ENCODE data around the gene TOX3.

TOX3 gene

GRCh38 chr16:52568495-52568894 is 21.6 kb upstream of the TOX3 start:
- Histone ChIP-seq H3K9ac (ENCODE audit: low read length) (no peak overlapping the region), H3K27me3 (ENCODE audit: insufficient read depth, low read length) (no peaks in the 10 kb centered on the region), H3K27ac (ENCODE audit: low read depth, low read length) (no peak overlapping the region), H2BK120ac (ENCODE audit: insufficient read depth, low read length, poor library complexity) (no peak overlapping the region), H3K36me3 (ENCODE audit: control insufficient read depth in 1 of 2, insufficient read depth in 2 of 2, low read length in 2 of 2) (no peaks in the 10 kb centered on the region), H3K4me1 (ENCODE audit: control insufficient read depth in 1 of 2, insufficient read depth in 2 of 2, low read length in 2 of 2) (no peaks in the 10 kb centered on the region), H3K4me3 (ENCODE audit: low read depth, low read length) (no peak overlapping the region), H4K12ac (ENCODE audit: low read depth, low read length) (no peak overlapping the region), H4K8ac (ENCODE audit: low read depth, low read length) (no peak overlapping the region), H2AFZ (ENCODE audit: insufficient read depth, low read length, poor library complexity) (no peak overlapping the region), H3K18ac (ENCODE audit: low read length) (no peak overlapping the region), H3K9me3 (ENCODE audit: insufficient read depth, low read depth, low read length) (no peaks in the 10 kb centered on the region), H3K4ac (ENCODE audit: low read depth, low read length) (no peak overlapping the region), H4K91ac (ENCODE audit: low read depth, low read length) (no peak overlapping the region), H2BK12ac (ENCODE audit: low read length) (no peak overlapping the region), H3K23ac (ENCODE audit: low read length) (no peak overlapping the region), H2BK5ac (ENCODE audit: low read depth, low read length, poor library complexity) (no peak overlapping the region), H2AK5ac (ENCODE audit: low read length) (no peak overlapping the region), H3K14ac (ENCODE audit: low read length) (no peak overlapping the region), H3K4me2 (ENCODE audit: low read length) (no peak overlapping the region), H3K79me1 (ENCODE audit: low read length) (no peaks in the 10 kb centered on the region), H3K79me2 (ENCODE audit: control insufficient read depth, insufficient read depth, low read length, poor library complexity) (no peaks in the 10 kb centered on the region)
- DNase-seq = no peak
- WGBS (ENCODE audit: extremely low coverage, insufficient coverage, insufficient read length) = no CpG with 5 or more reads among the region's 1 CpG

- no peak overlapping the region for H4K91ac ChIP-seq (ENCODE audit: low read depth, low read length)
- H3K18ac ChIP-seq (ENCODE audit: low read length) = no peak overlapping the region
- H4K12ac ChIP-seq (ENCODE audit: low read depth, low read length) = no peak overlapping the region
- no peak overlapping the region for H2BK120ac ChIP-seq (ENCODE audit: insufficient read depth, low read length, poor library complexity)
- WGBS (ENCODE audit: extremely low coverage, insufficient coverage, insufficient read length) = no CpG with 5 or more reads among the region's 4 CpGs
- H3K79me1 ChIP-seq (ENCODE audit: low read length) = no peaks in the 10 kb centered on the region
- H3K23ac ChIP-seq (ENCODE audit: low read length) = no peak overlapping the region
- no peaks in the 10 kb centered on the region for H3K9me3 ChIP-seq (ENCODE audit: insufficient read depth, low read depth, low read length)
- no peak overlapping the region for H3K27ac ChIP-seq (ENCODE audit: low read depth, low read length)
- no peak overlapping the region for H2AK5ac ChIP-seq (ENCODE audit: low read length)
- DNase-seq = no peak
- H4K8ac ChIP-seq (ENCODE audit: low read depth, low read length) = no peak overlapping the region
- no peak overlapping the region for H3K4me2 ChIP-seq (ENCODE audit: low read length)
- no peak overlapping the region for H2AFZ ChIP-seq (ENCODE audit: insufficient read depth, low read length, poor library complexity)
- H3K4me3 ChIP-seq (ENCODE audit: low read depth, low read length) = no peak overlapping the region
- no peaks in the 10 kb centered on the region for H3K36me3 ChIP-seq (ENCODE audit: control insufficient read depth in 1 of 2, insufficient read depth in 2 of 2, low read length in 2 of 2)
- no peak overlapping the region for H3K9ac ChIP-seq (ENCODE audit: low read length)
- H3K4me1 ChIP-seq (ENCODE audit: control insufficient read depth in 1 of 2, insufficient read depth in 2 of 2, low read length in 2 of 2) = no peaks in the 10 kb centered on the region
- H2BK12ac ChIP-seq (ENCODE audit: low read length) = no peak overlapping the region
- H3K4ac ChIP-seq (ENCODE audit: low read depth, low read length) = no peak overlapping the region
- H3K79me2 ChIP-seq (ENCODE audit: control insufficient read depth, insufficient read depth, low read length, poor library complexity) = no peaks in the 10 kb centered on the region
- no peak overlapping the region for H2BK5ac ChIP-seq (ENCODE audit: low read depth, low read length, poor library complexity)
- H3K14ac ChIP-seq (ENCODE audit: low read length) = no peak overlapping the region
- no peaks in the 10 kb centered on the region for H3K27me3 ChIP-seq (ENCODE audit: insufficient read depth, low read length)
These were observed 20.2 kb upstream of the TOX3 start for GRCh38 chr16:52567193-52567592.

- H3K4ac ChIP-seq (ENCODE audit: low read depth, low read length) = no peak overlapping the region
- no peak overlapping the region for H2BK12ac ChIP-seq (ENCODE audit: low read length)
- no peak overlapping the region for H2AK5ac ChIP-seq (ENCODE audit: low read length)
- no peak overlapping the region for H4K91ac ChIP-seq (ENCODE audit: low read depth, low read length)
- no peak for DNase-seq
- H3K27ac ChIP-seq (ENCODE audit: low read depth, low read length) = no peak overlapping the region
- no peak overlapping the region for H3K23ac ChIP-seq (ENCODE audit: low read length)
- H2BK5ac ChIP-seq (ENCODE audit: low read depth, low read length, poor library complexity) = no peak overlapping the region
- no peak overlapping the region for H3K4me3 ChIP-seq (ENCODE audit: low read depth, low read length)
- H3K18ac ChIP-seq (ENCODE audit: low read length) = no peak overlapping the region
- H3K9me3 ChIP-seq (ENCODE audit: insufficient read depth, low read depth, low read length) = no peaks in the 10 kb centered on the region
- no peak overlapping the region for H4K8ac ChIP-seq (ENCODE audit: low read depth, low read length)
- no peak overlapping the region for H3K14ac ChIP-seq (ENCODE audit: low read length)
- H3K79me2 ChIP-seq (ENCODE audit: control insufficient read depth, insufficient read depth, low read length, poor library complexity) = no peaks in the 10 kb centered on the region
- H2BK120ac ChIP-seq (ENCODE audit: insufficient read depth, low read length, poor library complexity) = no peak overlapping the region
- H3K4me1 ChIP-seq (ENCODE audit: control insufficient read depth in 1 of 2, insufficient read depth in 2 of 2, low read length in 2 of 2) = no peaks in the 10 kb centered on the region
- H3K79me1 ChIP-seq (ENCODE audit: low read length) = no peaks in the 10 kb centered on the region
- no CpG with 5 or more reads among the region's 3 CpGs for WGBS (ENCODE audit: extremely low coverage, insufficient coverage, insufficient read length)
- no peaks in the 10 kb centered on the region for H3K27me3 ChIP-seq (ENCODE audit: insufficient read depth, low read length)
- H3K9ac ChIP-seq (ENCODE audit: low read length) = no peak overlapping the region
- H4K12ac ChIP-seq (ENCODE audit: low read depth, low read length) = no peak overlapping the region
- no peak overlapping the region for H3K4me2 ChIP-seq (ENCODE audit: low read length)
- H2AFZ ChIP-seq (ENCODE audit: insufficient read depth, low read length, poor library complexity) = no peak overlapping the region
- no peaks in the 10 kb centered on the region for H3K36me3 ChIP-seq (ENCODE audit: control insufficient read depth in 1 of 2, insufficient read depth in 2 of 2, low read length in 2 of 2)
These were observed 17.0 kb upstream of the TOX3 start for GRCh38 chr16:52563767-52564611.

- H4K91ac ChIP-seq (ENCODE audit: low read depth, low read length) = no peak overlapping the region
- H3K18ac ChIP-seq (ENCODE audit: low read length) = no peak overlapping the region
- H3K4me1 ChIP-seq (ENCODE audit: control insufficient read depth in 1 of 2, insufficient read depth in 2 of 2, low read length in 2 of 2) = no peaks in the 10 kb centered on the region
- H3K4ac ChIP-seq (ENCODE audit: low read depth, low read length) = no peak overlapping the region
- H2BK12ac ChIP-seq (ENCODE audit: low read length) = no peak overlapping the region
- H3K23ac ChIP-seq (ENCODE audit: low read length) = no peak overlapping the region
- H3K27me3 ChIP-seq (ENCODE audit: insufficient read depth, low read length) = no peaks in the 10 kb centered on the region
- no peaks in the 10 kb centered on the region for H3K9me3 ChIP-seq (ENCODE audit: insufficient read depth, low read depth, low read length)
- no peak overlapping the region for H2BK5ac ChIP-seq (ENCODE audit: low read depth, low read length, poor library complexity)
- no peak overlapping the region for H3K14ac ChIP-seq (ENCODE audit: low read length)
- DNase-seq = no peak
- H4K8ac ChIP-seq (ENCODE audit: low read depth, low read length) = no peak overlapping the region
- H3K36me3 ChIP-seq (ENCODE audit: control insufficient read depth in 1 of 2, insufficient read depth in 2 of 2, low read length in 2 of 2) = no peaks in the 10 kb centered on the region
- H3K79me1 ChIP-seq (ENCODE audit: low read length) = no peaks in the 10 kb centered on the region
- H3K4me3 ChIP-seq (ENCODE audit: low read depth, low read length) = no peak overlapping the region
- no peak overlapping the region for H3K27ac ChIP-seq (ENCODE audit: low read depth, low read length)
- no peak overlapping the region for H2AK5ac ChIP-seq (ENCODE audit: low read length)
- H4K12ac ChIP-seq (ENCODE audit: low read depth, low read length) = no peak overlapping the region
- no CpG with 5 or more reads among the region's 5 CpGs for WGBS (ENCODE audit: extremely low coverage, insufficient coverage, insufficient read length)
- no peak overlapping the region for H2BK120ac ChIP-seq (ENCODE audit: insufficient read depth, low read length, poor library complexity)
- H3K79me2 ChIP-seq (ENCODE audit: control insufficient read depth, insufficient read depth, low read length, poor library complexity) = no peaks in the 10 kb centered on the region
- H3K9ac ChIP-seq (ENCODE audit: low read length) = no peak overlapping the region
- H3K4me2 ChIP-seq (ENCODE audit: low read length) = no peak overlapping the region
- H2AFZ ChIP-seq (ENCODE audit: insufficient read depth, low read length, poor library complexity) = no peak overlapping the region
These were observed 15.8 kb upstream of the TOX3 start for GRCh38 chr16:52562770-52563169.
